ENCODE data around the gene TPM4. TPM values are rescaled to one million over a fixed set of nuclear protein-coding genes. Genes with fewer than 3 reads are reported as not detected.

The TPM4 gene
- total and polyA plus RNA-seq, 2 of the 13 experiments (the other 11 are each of a cell fraction or from before 2014, with no cell fraction given), result 180 to 188 TPM

DNA sequence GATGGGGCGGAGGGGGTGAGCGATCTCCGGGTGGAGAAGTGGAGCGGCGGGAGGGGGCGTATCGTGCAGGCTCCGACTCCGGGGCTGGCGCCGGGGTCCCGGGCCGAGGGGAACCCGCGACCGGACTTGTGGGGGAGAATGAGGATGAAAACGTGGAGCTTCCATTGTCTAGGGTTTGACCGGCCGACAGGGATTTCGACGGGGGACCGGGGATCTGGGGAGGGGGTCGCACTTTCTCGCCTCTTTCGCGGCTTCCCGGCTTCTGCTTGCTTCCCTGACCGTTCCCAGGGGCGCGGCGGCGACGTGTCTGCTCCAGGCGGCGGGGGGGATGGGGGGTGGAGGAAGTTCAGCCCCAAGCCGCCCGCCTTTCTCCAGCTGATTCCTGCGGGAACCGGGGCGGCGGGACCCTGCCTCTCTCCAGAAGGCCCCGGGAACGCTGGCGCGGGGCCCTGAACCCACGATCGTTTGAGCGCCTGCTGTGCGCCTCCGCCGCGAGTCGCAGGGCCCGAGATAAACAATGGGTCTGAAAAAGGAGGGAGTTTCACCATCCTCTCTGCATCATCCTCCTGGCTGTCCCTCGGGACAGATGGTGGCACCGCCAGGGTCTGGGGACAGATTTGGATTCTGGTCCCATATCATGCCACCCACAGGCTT is 790 bp downstream of the TPM4 start (continued):
- TF ChIP-seq ETS1 (CRISPR knock-in tag; IDR thresholded peaks at IDR 0.05) (peak; percentile 18; the same call in 1 of the 2 replicates), PHF8 (CRISPR knock-in tag; IDR thresholded peaks at IDR 0.05) (0 out of 2 replicates have a peak, but pooled peaks have one; percentile 35), ZFP36 (IDR thresholded peaks at IDR 0.05; ENCODE audit: borderline replicate concordance, low read depth, low read length, partially characterized antibody) (no peak), ZNF558 (CRISPR knock-in tag; IDR thresholded peaks at IDR 0.05; ENCODE audit: borderline replicate concordance) (0 out of 2 replicates have a peak, but pooled peaks have one; percentile 45), AGO1 (IDR thresholded peaks at IDR 0.05; ENCODE audit: low read depth, low read length, poor library complexity, severe bottlenecking) (peak; percentile 82), SRSF1 (optimal IDR thresholded peaks at IDR 0.05; ENCODE audit: low read depth, low read length) (peak; percentile 19), NBN (conservative IDR thresholded peaks at IDR 0.05) (no peak), KMT2B (CRISPR knock-in tag; IDR thresholded peaks at IDR 0.05) (0 out of 2 replicates have a peak, but pooled peaks have one; percentile 0), ZNF362 (CRISPR knock-in tag; IDR thresholded peaks at IDR 0.05; ENCODE audit: borderline replicate concordance) (no peak), ZSCAN29 (CRISPR knock-in tag; conservative IDR thresholded peaks at IDR 0.05) (0 out of 2 replicates have a peak, but pooled peaks have one; percentile 22), DNMT1 (CRISPR knock-in tag; IDR thresholded peaks at IDR 0.05) (0 out of 2 replicates have a peak, but pooled peaks have one; percentile 2), LBX2 (CRISPR knock-in tag; IDR thresholded peaks at IDR 0.05; ENCODE audit: borderline replicate concordance) (no peak), ZNF598 (CRISPR knock-in tag; IDR thresholded peaks at IDR 0.05; ENCODE audit: borderline replicate concordance) (0 out of 2 replicates have a peak, but pooled peaks have one; percentile 9), KMT2A (CRISPR knock-in tag; IDR thresholded peaks at IDR 0.05) (0 out of 2 replicates have a peak, but pooled peaks have one; percentile 67), POLR2A (IDR thresholded peaks at IDR 0.05; ENCODE audit: insufficient read depth in 1 of 2, low read depth in 2 of 2, low read length in 2 of 2) (peak in 1 of 2 experiments; percentile 22; a peak in 1 of 4 replicates), ZC3H4 (CRISPR knock-in tag; IDR thresholded peaks at IDR 0.05; ENCODE audit: borderline replicate concordance) (0 out of 2 replicates have a peak, but pooled peaks have one; percentile 12)
- TF ChIP-seq, protein P1, sequence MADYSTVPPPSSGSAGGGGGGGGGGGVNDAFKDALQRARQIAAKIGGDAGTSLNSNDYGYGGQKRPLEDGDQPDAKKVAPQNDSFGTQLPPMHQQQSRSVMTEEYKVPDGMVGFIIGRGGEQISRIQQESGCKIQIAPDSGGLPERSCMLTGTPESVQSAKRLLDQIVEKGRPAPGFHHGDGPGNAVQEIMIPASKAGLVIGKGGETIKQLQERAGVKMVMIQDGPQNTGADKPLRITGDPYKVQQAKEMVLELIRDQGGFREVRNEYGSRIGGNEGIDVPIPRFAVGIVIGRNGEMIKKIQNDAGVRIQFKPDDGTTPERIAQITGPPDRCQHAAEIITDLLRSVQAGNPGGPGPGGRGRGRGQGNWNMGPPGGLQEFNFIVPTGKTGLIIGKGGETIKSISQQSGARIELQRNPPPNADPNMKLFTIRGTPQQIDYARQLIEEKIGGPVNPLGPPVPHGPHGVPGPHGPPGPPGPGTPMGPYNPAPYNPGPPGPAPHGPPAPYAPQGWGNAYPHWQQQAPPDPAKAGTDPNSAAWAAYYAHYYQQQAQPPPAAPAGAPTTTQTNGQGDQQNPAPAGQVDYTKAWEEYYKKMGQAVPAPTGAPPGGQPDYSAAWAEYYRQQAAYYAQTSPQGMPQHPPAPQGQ (CRISPR knock-in tag; IDR thresholded peaks at IDR 0.05; ENCODE audit: borderline replicate concordance), result no peak
- TF ChIP-seq, protein P2, sequence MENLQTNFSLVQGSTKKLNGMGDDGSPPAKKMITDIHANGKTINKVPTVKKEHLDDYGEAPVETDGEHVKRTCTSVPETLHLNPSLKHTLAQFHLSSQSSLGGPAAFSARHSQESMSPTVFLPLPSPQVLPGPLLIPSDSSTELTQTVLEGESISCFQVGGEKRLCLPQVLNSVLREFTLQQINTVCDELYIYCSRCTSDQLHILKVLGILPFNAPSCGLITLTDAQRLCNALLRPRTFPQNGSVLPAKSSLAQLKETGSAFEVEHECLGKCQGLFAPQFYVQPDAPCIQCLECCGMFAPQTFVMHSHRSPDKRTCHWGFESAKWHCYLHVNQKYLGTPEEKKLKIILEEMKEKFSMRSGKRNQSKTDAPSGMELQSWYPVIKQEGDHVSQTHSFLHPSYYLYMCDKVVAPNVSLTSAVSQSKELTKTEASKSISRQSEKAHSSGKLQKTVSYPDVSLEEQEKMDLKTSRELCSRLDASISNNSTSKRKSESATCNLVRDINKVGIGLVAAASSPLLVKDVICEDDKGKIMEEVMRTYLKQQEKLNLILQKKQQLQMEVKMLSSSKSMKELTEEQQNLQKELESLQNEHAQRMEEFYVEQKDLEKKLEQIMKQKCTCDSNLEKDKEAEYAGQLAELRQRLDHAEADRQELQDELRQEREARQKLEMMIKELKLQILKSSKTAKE (CRISPR knock-in tag; IDR thresholded peaks at IDR 0.05; ENCODE audit: borderline replicate concordance), result 0 out of 2 replicates have a peak, but pooled peaks have one; percentile 12
- TF ChIP-seq, protein P3, sequence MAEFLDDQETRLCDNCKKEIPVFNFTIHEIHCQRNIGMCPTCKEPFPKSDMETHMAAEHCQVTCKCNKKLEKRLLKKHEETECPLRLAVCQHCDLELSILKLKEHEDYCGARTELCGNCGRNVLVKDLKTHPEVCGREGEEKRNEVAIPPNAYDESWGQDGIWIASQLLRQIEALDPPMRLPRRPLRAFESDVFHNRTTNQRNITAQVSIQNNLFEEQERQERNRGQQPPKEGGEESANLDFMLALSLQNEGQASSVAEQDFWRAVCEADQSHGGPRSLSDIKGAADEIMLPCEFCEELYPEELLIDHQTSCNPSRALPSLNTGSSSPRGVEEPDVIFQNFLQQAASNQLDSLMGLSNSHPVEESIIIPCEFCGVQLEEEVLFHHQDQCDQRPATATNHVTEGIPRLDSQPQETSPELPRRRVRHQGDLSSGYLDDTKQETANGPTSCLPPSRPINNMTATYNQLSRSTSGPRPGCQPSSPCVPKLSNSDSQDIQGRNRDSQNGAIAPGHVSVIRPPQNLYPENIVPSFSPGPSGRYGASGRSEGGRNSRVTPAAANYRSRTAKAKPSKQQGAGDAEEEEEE (CRISPR knock-in tag; IDR thresholded peaks at IDR 0.05; ENCODE audit: borderline replicate concordance), result no peak

All from HepG2 (cell line).